SK-MEL-5 (cell line): ENCODE results near the gene OR11H7. TPM values are rescaled to one million over a fixed set of nuclear protein-coding genes. Genes with fewer than 3 reads are reported as not detected.
"Not testable (repeated sequence)": the region's sequence is repeated elsewhere in the genome, so short reads cannot be mapped to it uniquely, and the experiment has no call there.

Source experiments
- DNase-seq: peaks from one replicate; pipeline ENCODE4 v3.0.0-alpha.2; 2016; ENCODE audit warnings: low read depth, low spot score
- in situ Hi-C: cut with HindIII; loops from 2 replicates; pipeline ENCODE4 v1.10.0; 2016; ENCODE audit warnings: low sequenced_read_pairs, high pct_unique_total_duplicates, low pct_unique_long_range_greater_than_20kb
- total RNA-seq: library from RNA; depleted of rRNA; stranded (reverse); fragments of >200 nt; shearing (Covaris generic); gene quantifications from 2 replicates; pipeline ENCODE4 v1.2.3, GENCODE V29; 2014; rRNA removed

The OR11H7 gene
- total RNA-seq, 1 experiment from 2014 or later: not detected

DNA sequence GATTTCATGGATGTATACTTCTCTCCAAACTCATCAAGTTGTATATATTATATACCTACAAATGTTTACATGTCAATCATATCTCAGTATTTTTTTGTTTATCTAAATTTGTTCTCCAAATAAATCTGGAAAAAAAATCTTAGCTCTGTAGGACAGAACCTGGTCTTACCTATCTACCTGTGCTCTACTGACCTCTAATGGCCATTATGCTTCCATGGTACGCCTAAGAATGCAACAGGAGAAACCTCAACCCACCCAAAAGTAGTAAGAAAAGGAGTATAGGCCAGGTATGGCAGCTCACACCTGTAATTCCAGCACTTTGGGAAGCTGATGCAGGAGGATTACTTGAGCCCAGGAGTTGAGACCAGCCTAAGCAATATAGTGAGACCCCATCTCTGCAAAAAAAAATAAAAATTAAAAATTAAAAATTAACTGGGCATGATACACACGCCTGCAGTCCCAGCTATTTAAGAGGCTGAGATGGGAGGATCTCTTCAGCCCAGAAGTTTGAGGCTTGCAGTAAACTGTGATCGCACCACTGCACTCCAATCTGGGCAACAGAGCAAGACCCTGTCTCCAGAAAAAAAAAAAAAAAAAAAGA lies 19.0 kb downstream of the OR11H7 start:
- in situ Hi-C loops: no loop called here
- DNase-seq: peak; percentile 25

DNA sequence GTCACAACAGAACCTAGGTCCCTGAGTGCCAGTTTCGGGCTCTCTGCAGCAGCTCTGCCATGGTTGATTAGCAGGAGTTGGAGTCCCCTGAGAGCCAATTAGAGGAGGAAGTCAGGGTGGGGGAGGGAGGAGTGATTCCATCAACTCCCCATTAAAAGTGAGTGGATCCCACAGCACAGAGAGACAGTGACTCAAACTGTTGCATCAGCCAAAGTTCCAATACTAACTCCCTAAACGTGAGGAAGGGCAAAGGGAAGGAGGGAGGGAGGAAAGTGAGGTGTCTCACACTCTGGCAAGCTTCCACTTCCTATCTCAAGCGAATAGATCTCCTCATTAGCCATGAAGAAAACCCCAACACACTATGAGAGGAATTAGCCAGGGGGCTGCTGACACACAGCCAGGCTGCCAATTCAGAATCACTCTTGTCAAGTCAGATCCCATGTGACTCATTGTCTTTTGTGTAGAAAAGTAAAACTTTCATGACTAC lies 33.9 kb downstream of the OR11H7 start:
- in situ Hi-C loops: no loop called here
- DNase-seq: peak; percentile 77

DNA sequence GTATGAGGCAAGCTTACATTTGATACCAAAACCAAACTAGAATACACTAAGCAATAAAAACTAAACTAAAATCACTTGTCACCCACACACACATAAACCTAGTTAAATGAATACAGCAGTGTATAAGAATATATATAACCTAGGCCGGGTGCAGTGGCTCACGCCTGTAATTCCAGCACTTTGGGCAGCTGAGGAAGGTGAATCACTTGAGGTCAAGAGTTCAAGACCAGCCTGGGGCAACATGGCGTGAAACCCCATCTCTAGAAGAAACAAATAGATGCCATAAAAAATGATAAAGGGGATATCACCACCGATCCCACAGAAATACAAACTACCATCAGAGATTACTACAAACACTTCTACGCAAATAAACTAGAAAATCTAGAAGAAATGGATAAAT lies 35.6 kb downstream of the OR11H7 start:
- DNase-seq, in situ Hi-C loops: not testable (repeated sequence)

DNA sequence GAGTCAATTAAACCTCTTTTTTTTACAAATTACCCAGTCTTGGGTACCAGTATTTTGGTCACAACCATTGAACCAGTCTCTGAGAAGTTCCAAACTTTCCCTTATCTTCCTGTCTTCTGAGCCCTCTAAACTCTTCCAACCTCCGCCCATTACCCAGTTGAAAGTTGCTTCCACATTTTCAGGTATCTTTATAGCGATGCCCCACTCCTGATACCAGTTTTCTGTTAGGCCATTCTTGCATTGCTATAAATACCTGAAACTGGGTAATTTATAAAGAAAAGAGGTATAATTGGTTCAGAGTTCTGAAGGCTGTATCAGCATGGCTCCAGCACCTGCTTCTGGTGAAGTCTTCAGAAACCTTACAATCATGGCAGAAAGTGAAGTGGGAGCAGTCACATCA lies 45.3 kb downstream of the OR11H7 start:
- in situ Hi-C loops: no loop called here

DNA sequence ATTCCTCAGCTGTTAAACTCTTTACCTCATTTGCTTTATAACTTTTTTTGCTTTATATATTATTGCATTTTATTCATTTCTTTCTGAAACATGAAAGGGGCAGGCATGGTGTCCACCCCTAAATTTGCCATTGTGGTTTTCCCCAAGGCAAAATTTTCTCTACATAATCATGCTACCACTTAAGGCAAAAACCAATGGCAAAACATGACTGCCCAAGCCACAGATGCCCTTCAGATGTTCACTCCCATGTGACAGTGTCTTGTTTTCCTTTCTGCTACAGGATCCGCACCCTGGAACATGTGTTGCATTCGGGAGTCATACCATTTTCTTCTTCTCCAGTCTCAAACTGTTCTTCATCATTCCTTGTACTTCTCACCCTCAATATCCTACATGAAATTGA lies 48.6 kb downstream of the OR11H7 start:
- in situ Hi-C loops: no loop called here
- no peak for DNase-seq

More for the DNA sequence above, 45.3 kb downstream of the OR11H7 start:
- no peak for DNase-seq

DNA sequence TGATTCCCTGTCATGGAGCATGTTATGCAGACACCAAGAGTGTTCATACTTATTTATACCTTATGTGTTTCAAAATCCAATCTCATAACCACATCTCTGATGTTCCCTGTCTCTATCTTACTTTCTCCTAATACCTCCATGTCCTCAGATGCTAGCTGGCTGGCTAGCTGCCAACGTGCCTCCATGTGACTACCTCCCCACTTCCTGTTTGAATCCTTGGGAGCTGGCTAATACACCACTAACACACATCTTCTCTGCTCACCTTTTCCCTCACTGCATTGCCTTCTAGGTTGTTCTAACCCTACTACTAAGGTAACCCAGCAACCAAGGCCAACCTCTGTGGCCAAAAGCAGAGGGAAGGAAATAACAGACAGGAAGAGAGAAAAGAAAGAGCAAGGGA lies 49.6 kb downstream of the OR11H7 start:
- in situ Hi-C loops: no loop called here
- DNase-seq: peak; percentile 35

DNA sequence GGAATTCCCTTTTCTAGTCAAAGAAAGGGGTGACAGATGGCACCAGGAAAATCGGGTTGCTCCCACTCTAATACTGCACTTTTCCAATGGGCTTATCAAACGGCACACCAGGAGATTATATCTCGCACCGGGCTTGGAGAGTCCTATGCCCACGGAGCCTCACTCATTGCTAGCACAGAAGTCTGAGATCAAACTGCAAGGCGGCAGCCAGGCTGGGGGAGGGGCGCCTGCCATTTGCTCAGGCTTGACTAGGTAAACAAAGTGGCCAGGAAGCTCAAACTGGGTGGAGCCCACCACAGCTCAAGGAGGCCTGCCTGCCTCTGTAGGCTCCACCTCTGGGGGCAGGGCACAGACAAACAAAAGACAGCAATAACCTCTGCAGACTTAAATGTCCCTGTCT lies 51.5 kb downstream of the OR11H7 start:
- DNase-seq, in situ Hi-C loops: not testable (repeated sequence)

Other genes with a start within 250 kb of the OR11H7 start
- gene OR4Q2, start 226.8 kb upstream of the OR11H7 start, total RNA-seq: not detected in 2 replicates
- gene OR4K14, start 209.7 kb upstream of the OR11H7 start, total RNA-seq: not detected in 2 replicates
- not detected in 2 replicates for gene OR4K13, start 192.9 kb upstream of the OR11H7 start, total RNA-seq
- gene OR4L1, start 168.9 kb upstream of the OR11H7 start, total RNA-seq: not detected in 2 replicates
- not detected in 2 replicates for gene OR4K17, start 118.2 kb upstream of the OR11H7 start, total RNA-seq
- gene OR4N5, start 90.2 kb upstream of the OR11H7 start, total RNA-seq: not detected in 2 replicates
- not detected in 2 replicates for gene OR11G2, start 38.1 kb upstream of the OR11H7 start, total RNA-seq
- gene OR11H6, start 5.3 kb upstream of the OR11H7 start, total RNA-seq: not detected in 2 replicates
- gene OR11H4, start 10.3 kb downstream of the OR11H7 start, total RNA-seq: not detected in 2 replicates
- 23.3 and 23.9 TPM in 2 replicates for gene TTC5, start 77.0 kb downstream of the OR11H7 start, total RNA-seq
- 81.2 and 82.5 TPM in 2 replicates for gene CCNB1IP1, start 104.3 kb downstream of the OR11H7 start, total RNA-seq
- 9.2 and 13.2 TPM in 2 replicates for gene PARP2, start 114.7 kb downstream of the OR11H7 start, total RNA-seq
- 11.0 and 11.5 TPM in 2 replicates for gene TEP1, start 184.5 kb downstream of the OR11H7 start, total RNA-seq
- not detected in 2 replicates for gene KLHL33, start 207.2 kb downstream of the OR11H7 start, total RNA-seq
- gene OSGEP, start 225.8 kb downstream of the OR11H7 start, total RNA-seq: 10.6 and 15.9 TPM in 2 replicates
- gene APEX1, start 226.2 kb downstream of the OR11H7 start, total RNA-seq: 62.6 and 85.9 TPM in 2 replicates
- 22.9 and 25.8 TPM in 2 replicates for gene PIP4P1, start 232.5 kb downstream of the OR11H7 start, total RNA-seq
- 26.5 and 29.5 TPM in 2 replicates for gene PNP, start 240.4 kb downstream of the OR11H7 start, total RNA-seq